GM12865 (cell line): ENCODE data around the gene TECPR2.

Experiments used
- DNase-seq: peaks from one replicate; pipeline ENCODE4 v3.0.0; 2010; ENCODE audit warnings: low read depth
- H3K4me3 ChIP-seq: 2 replicates; pipeline ENCODE4 v1.5.1; 2011; ENCODE audit warnings: mild to moderate bottlenecking, low read depth, low read length, control low read depth
- TF ChIP-seq, protein P1 (sequence below): IDR thresholded peaks from 2 replicates; pipeline ENCODE4 v1.5.1; 2011; ENCODE audit warnings: low read length, control low read depth, low read depth, inconsistent platforms; ENCODE audit not compliant: insufficient read depth; ENCODE audit errors: missing control alignments

TECPR2 gene

DNA sequence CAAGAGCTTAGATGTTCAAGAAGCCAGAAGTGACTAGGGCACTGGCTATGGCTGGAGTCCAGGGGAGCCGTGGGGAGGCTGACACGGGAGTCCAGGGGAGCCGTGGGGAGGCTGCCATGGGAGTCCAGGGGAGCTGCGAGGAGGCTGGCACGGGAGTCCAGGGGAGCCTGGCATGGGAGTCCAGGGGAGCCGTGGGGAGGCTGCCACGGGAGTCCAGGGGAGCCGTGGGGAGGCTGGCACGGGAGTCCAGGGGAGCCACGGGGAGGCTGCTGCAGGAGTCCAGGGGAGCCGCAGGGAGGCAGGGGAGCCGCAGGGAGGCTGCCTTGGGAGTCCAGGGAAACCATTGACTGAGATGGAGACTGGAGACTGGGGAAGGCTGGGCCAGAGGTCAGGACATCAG is 54.9 kb downstream of the TECPR2 start:
- H3K4me3 ChIP-seq: no peak overlapping the region
- TF ChIP-seq, protein P1, sequence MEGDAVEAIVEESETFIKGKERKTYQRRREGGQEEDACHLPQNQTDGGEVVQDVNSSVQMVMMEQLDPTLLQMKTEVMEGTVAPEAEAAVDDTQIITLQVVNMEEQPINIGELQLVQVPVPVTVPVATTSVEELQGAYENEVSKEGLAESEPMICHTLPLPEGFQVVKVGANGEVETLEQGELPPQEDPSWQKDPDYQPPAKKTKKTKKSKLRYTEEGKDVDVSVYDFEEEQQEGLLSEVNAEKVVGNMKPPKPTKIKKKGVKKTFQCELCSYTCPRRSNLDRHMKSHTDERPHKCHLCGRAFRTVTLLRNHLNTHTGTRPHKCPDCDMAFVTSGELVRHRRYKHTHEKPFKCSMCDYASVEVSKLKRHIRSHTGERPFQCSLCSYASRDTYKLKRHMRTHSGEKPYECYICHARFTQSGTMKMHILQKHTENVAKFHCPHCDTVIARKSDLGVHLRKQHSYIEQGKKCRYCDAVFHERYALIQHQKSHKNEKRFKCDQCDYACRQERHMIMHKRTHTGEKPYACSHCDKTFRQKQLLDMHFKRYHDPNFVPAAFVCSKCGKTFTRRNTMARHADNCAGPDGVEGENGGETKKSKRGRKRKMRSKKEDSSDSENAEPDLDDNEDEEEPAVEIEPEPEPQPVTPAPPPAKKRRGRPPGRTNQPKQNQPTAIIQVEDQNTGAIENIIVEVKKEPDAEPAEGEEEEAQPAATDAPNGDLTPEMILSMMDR: no peak
- no peak for DNase-seq

DNA sequence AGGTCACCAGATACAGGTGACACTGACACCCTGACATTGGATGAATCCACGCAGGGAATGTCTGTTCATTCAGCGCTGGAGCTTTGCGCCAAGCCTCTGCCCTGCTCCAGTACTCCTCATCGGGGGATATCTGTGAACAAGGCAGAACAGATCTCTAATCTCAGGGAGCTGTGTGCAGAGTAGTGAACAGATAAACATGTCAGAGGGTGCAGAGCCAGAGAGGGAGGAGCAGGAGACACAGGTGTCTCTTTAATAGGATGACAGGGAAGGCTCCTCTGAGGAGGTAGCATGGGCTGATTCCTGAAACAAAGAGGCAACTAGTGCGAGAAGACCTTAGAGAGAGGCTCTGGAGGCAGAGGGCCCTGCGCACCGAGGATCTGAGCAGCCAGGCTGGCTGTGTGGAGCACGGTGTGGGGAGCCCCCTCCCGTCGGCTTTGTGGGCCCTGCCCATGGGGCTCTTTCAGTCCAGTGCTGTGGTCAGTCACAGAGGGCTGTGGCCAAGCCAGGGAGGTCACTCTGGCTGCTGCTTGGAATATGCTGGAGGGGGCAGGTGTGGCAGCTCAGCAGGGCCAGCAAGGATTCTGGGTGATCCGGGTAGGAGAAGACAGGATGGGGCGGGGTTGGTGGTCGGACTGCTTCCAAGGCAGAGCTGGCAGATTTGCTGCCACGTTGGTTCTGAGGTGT is 55.6 kb downstream of the TECPR2 start:
- TF ChIP-seq, protein P1: no peak
- no peak overlapping the region for H3K4me3 ChIP-seq
- DNase-seq: no peak

DNA sequence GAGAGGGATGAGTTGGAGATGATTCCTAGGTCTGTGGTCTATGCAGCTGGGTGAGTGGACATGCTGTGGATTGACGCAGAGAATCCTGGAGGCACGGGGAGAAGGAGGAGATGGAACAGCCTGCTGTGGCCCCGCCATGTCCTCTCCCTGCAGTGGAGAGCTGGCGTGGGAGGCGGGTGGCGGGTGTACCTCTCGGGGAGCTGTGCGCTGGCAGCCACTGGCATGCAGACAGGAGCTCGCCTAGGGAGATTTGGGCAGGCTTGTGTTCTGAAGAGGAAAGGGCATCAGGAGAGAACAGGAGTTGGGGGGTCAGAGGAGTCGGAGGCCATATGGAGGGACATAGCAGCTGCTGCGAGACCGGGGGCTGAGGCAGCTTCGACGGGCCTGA is 56.1 kb downstream of the TECPR2 start:
- DNase-seq: no peak
- TF ChIP-seq, protein P1: no peak
- no peak overlapping the region for H3K4me3 ChIP-seq

DNA sequence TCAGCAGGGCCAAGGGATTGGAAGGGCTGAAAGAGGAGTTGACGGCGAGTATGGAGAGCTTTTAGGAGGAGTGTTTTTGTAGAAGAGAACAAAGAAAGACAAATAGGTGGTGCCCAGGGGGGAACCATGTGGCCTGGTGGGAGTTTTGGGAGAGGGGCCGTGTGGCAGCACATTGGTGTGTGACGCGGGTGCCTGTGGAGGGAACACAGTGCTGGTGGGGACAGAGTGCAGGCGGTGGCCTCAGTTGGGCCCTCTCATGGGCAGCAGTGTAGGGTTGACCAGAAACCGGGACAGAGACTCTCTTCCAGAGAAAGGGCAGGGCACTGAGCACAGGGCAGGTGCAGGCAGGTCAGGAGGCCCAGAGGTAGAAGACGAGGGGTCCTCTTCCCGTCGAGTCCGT is 56.5 kb downstream of the TECPR2 start:
- DNase-seq: no peak
- TF ChIP-seq, protein P1: no peak
- H3K4me3 ChIP-seq: no peak overlapping the region

DNA sequence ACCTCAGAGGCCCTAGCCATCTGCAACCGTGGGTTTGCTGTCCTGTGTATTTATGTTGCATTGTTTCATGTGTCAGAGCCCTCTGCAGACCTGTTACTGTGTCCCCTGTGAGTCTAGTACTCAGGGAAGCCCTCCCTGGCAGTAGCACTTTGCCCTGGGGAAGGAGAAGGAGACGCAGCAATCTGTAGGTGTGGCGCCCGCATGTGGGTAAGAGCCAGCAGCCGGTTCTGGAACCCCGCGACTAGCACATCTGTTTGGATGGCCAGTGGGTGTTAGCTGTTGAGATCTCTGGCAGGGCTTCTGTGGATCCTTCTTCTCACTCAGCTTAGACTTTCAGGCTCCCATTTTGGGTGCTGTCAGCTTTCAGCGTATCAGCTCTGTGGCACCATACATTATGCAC is 57.0 kb downstream of the TECPR2 start:
- TF ChIP-seq, protein P1: no peak
- no peak for DNase-seq
- no peak overlapping the region for H3K4me3 ChIP-seq

DNA sequence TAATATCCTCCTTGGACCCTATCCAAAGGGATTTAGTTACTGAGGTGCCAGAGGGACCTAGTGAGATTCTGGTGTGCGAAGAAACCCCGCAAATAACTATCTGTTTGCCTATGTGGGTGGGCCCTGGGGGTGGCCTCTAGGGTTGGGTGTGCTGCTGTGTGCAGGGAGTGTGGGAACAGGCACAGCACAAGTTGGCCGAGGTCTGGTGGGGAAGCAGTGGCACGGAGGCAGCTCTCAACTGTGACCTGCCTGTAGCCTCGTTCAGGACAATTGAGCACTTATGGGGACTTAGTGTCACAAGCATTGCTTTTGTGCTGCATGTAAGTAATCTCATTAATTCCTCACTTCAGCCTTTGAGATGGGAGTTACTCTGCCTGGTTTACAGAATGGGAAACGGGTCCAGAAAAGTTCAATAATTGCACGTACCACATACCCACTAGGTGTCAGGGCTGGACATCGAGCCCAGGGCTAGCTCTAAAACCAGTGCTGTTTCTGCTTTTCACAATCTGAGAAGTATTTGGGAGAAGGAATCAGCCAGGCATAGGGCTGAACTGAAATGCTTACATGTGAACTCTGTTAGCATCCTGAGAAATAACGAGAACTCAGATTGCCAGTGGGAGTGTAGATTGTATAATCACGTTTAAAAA is 58.8 kb downstream of the TECPR2 start:
- no peak overlapping the region for H3K4me3 ChIP-seq
- TF ChIP-seq, protein P1: no peak
- DNase-seq: no peak

DNA sequence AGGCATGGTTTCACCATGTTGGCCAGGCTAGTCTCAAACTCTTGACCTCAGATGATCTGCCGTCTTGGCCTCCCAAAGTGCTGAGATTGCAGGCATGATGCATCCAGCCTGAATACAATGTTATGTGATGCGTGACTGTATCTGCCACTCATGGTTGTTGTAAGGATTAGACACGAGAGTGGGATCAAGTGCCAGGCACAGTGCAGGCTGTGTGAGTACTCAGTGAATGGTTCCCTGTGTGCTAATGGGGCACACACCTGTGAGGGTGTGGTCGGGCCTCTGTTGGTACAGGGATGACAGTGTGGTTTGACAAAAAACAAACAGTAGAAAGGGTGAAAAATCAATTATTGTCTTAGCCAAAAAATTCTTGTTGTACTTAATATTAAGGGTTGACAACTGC is 61.8 kb downstream of the TECPR2 start:
- TF ChIP-seq, protein P1: no peak

More for the DNA sequence above, 61.8 kb downstream of the TECPR2 start:
- no peak for DNase-seq
- H3K4me3 ChIP-seq: no peak overlapping the region
